ENCODE data around the gene MFSD12. TPM values are rescaled to one million over a fixed set of nuclear protein-coding genes. Genes with fewer than 3 reads are reported as not detected.
A peak's percentile ranks its signal among the peaks of the same experiment; 100 is the strongest.

Gene MFSD12
- total RNA-seq, 2 experiments from 2014 or later, result 62.4 to 63.5 TPM

DNA sequence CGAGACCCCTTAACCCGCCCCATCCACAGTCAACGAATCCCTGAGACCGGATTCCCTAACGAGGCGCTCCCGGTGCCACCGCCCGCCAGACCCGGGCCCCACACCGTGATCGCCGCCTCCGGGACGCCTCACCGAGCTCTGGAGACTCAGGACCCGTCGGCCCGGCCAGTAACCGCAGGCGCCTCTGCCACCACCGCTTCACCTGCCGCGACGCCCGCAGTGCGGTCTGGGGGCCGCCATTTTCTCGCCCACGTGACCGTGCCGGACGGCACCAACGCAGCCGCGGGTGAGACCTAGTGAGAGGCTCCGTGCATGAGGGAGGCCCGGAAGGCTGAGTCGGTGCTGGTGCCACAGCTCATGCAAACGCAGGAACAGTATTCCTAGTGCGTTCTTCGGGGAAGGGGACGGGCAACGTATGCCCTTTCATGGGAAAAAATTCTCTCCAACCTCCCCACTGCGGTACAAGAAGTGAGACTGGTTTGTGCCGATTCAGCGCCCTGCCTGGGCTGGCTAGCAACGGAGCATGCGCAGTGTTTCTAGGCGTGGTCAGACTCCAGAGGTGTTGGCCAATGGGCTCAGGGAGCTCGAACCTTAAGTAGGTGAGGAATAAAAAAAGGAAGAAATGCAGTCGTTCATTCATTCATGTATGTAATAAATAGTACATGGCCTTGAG is 56.8 kb downstream of the MFSD12 start, which contains the start of gene DOHH:
TSS of gene DOHH (minus strand) at position 246 of the 673 bp plus-strand sequence. CDS start 3,860 bp downstream, outside the sequence.
- intact Hi-C loops (cut with micrococcal nuclease), result no loop called here
- Mint-ChIP-seq H3K36me3 (ENCODE audit: low read depth) (peaks cover 12% of the 10 kb centered on the region), H3K27me3 (no peaks in the 10 kb centered on the region), H3K4me1 (ENCODE audit: low read depth) (peaks cover 20% of the 10 kb centered on the region), H3K4me3 (peak within 1 kb of the TSS; percentile 90), H3K27ac (peak within 1 kb of the TSS; percentile 95), H3K9me3 (no peaks in the 10 kb centered on the region)
- ATAC-seq, result peak; percentile 92
- CTCF ChIA-PET, result interaction anchor here (0.6 to 8.9 kb wide), 7 partner anchors 15 to 390 kb away, joined by 3 to 54 read pairs (median 3); partner anchors contain the start of gene SMIM44
- DNase-seq, result peak; percentile 97
- POLR2A ChIA-PET, result interaction anchor here (0.8 to 1.8 kb wide), 5 partner anchors 12 to 144 kb away, joined by 3 to 4 read pairs (median 3); no protein-coding TSS in a partner anchor
- TF ChIP-seq CTCF (IDR thresholded peaks at IDR 0.05), result no peak

DNA sequence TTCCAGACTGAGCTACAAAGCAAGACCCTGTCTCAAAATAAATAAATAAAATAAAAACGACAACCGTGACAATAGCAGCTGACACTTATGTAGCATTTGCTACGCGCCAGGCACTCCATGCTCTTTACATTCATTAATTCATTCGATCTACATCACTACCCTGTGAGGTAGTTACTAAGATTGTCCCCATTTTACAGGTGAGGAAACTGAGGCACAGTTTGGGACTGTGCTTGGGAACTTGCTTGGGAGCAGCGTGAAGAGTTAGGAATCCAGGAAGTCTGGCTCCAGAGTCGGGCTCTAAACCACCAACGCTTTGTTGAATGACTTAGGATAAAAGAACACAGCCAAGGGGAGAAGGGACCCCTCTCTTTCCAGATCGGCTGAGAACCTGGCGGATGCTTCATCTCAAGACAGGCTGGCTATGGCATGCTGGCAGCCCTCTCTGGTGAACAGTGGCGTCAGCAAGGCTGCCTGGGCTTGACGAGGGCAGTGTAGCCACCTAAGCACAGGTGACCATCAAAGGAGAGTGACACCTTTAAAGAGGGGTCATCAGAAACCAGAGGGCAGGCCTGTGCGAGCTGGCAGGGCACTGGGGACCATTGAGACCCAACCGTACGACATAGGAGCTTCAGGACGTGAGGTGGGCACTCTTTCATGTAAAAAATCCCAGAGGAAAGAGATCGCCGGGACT is 57.5 kb downstream of the MFSD12 start:
- Mint-ChIP-seq H3K4me3 (peak overlapping the region; percentile 90), H3K4me1 (ENCODE audit: low read depth) (peaks cover 21% of the 10 kb centered on the region), H3K36me3 (ENCODE audit: low read depth) (peaks cover 17% of the 10 kb centered on the region), H3K27me3 (no peaks in the 10 kb centered on the region), H3K27ac (peak overlapping the region; percentile 95), H3K9me3 (no peaks in the 10 kb centered on the region)
- no peak for TF ChIP-seq CTCF (IDR thresholded peaks at IDR 0.05)
- ChIA-PET POLR2A (interaction anchor here (0.7 to 1.2 kb wide), 5 partner anchors 12 to 76 kb away, joined by 3 read pairs; no protein-coding TSS in a partner anchor), CTCF (interaction anchor here (0.6 to 8.9 kb wide), 6 partner anchors 14 to 195 kb away, joined by 3 to 54 read pairs (median 3); partner anchors contain the start of gene SMIM44)
- DNase-seq (no peak), ATAC-seq (peak; percentile 4)
- intact Hi-C loops (cut with micrococcal nuclease), result no loop called here

DNA sequence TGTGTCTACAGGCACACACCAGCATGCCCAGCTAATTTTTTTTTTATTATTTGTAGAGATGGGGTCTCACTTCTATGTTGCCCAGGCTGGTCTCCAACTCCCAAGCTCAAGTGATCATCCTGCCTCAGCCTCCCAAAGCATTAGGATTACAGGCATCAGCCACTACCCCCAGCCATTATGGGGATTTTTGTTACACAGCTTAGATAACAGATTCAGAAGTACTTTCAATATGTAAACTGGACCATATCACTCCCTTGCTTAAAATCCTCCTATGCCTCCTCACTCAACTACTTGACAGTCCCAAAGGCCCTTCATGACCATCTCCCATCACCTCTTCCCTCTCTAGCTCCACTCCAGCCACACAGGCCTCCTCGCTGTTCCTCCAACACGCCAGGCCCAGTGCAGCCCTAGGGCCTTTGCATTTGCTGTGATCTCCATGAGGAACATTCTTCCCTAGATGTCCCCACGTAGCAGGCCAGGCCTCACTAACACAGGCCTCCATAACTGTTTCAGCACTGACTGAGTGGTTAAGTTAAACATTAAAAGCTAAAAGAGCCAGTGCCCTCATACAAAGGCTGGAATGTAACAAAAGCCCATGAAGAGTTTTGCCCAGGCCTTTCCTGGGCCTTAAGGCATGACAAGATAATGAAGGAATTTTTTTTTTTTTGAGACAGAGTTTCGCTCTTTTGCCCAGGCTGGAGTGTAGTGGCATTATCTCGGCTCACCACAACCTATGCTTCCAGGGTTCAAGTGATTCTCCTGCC is 59.4 kb downstream of the MFSD12 start:
- DNase-seq (no peak), ATAC-seq (no peak)
- Mint-ChIP-seq H3K27ac (no peak overlapping the region), H3K4me3 (no peak overlapping the region), H3K9me3 (no peaks in the 10 kb centered on the region), H3K4me1 (ENCODE audit: low read depth) (peaks cover 27% of the 10 kb centered on the region), H3K27me3 (no peaks in the 10 kb centered on the region), H3K36me3 (ENCODE audit: low read depth) (peaks cover 19% of the 10 kb centered on the region)
- intact Hi-C loops (cut with micrococcal nuclease), result no loop called here
- ChIA-PET POLR2A (interaction anchor here (0.9 kb wide), 1 partner anchor 15 kb away, joined by 3 read pairs; the partner anchor contains the start of gene SMIM44), CTCF (interaction anchor here (1.2 to 8.9 kb wide), 2 partner anchors 12 to 25 kb away, joined by 3 to 54 read pairs; partner anchors contain the start of gene SMIM44)
- TF ChIP-seq CTCF (IDR thresholded peaks at IDR 0.05), result no peak

- ATAC-seq (no peak), DNase-seq (no peak)
- H3K9me3 Mint-ChIP-seq, result no peaks in the 10 kb centered on the region
- peaks cover 24% of the 10 kb centered on the region for H3K36me3 Mint-ChIP-seq (ENCODE audit: low read depth)
- peaks cover 27% of the 10 kb centered on the region for H3K4me1 Mint-ChIP-seq (ENCODE audit: low read depth)
- H3K27me3 Mint-ChIP-seq, result no peaks in the 10 kb centered on the region
- no peak for TF ChIP-seq CTCF (IDR thresholded peaks at IDR 0.05)
- ChIA-PET POLR2A (interaction anchor here (0.6 to 0.9 kb wide), 2 partner anchors 13 to 28 kb away, joined by 3 read pairs; partner anchors contain the start of gene SMIM44), CTCF (interaction anchor here (1.2 to 8.9 kb wide), 3 partner anchors 11 to 192 kb away, joined by 3 to 54 read pairs (median 3); partner anchors contain the start of gene SMIM44)
- intact Hi-C loops (cut with micrococcal nuclease), result no loop called here
- no peak overlapping the region for H3K4me3 Mint-ChIP-seq
- H3K27ac Mint-ChIP-seq, result no peak overlapping the region
These were observed 60.8 kb downstream of the MFSD12 start for GRCh38 chr19:3496392-3497273.

All from activated CD8-positive, alpha-beta T cell treated with anti-CD3 and anti-CD28 coated beads for 36 hours (primary cell).